Measurements from ENCODE around the gene KRT72.

KRT72 gene

GRCh38 chr12:52600941-52601481 is at the start of gene KRT72:
TSS of gene KRT72 (minus strand) at chr12:52601463. CDS start at chr12:52601452, 11 bp downstream.
- DNase-seq (ENCODE audit: low spot score), result no peak

DNA sequence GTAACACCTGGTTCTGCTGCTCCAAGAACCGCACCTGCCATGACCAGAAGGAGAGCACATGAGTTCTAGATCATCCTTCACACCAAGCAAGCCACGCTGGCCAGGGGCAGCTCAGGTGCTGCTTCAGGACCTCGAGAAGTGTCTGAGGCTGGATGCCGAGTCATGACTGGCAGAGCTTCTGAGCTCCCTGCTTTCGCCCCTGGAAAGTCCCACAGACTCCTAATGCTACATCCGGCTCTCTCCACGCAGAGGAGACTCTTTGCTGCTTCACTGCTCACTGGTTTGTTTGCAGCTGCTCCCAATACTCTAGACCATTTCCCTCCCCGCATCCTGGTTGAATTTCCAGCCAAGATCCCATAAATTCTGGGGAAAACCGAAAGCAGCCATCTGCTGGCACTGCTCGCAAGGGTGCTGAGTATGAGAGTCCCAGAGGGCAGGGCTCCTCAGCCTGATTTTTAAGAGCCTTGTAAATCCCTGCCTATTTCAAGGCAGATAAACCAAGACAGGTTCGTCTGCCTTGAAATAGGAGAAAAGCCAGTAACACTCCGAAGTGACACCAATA is 49.3 kb upstream of the KRT72 start:
- no peak for DNase-seq (ENCODE audit: low spot score)

GRCh38 chr12:52649066-52649465 is 47.8 kb upstream of the KRT72 start:
- DNase-seq (ENCODE audit: low spot score), result no peak

- no peak for DNase-seq (ENCODE audit: low spot score)
Measured at GRCh38 chr12:52648012-52648550, 46.8 kb upstream of the KRT72 start.

GRCh38 chr12:52647601-52648000 is 46.3 kb upstream of the KRT72 start:
- DNase-seq (ENCODE audit: low spot score), result no peak

DNA sequence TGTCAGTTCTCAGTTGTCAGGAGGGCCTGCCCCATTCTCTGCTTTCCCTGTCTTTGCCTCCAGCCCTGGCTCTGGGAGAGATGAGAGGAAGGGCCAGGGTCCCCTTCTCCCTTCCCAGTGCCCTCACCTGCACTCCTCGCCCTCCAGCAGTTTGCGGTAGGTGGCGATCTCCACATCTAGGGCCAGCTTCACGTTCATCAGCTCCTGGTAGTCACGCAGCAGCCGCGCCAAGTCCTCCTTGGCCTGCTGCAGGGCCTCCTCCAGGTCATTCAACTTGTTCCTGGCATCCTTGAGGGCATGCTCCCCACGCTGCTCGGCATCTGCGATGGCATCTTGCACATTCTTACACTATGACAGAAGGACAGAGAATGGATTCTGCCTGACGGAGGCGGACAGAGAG is 45.4 kb upstream of the KRT72 start:
- DNase-seq (ENCODE audit: low spot score), result no peak

DNA sequence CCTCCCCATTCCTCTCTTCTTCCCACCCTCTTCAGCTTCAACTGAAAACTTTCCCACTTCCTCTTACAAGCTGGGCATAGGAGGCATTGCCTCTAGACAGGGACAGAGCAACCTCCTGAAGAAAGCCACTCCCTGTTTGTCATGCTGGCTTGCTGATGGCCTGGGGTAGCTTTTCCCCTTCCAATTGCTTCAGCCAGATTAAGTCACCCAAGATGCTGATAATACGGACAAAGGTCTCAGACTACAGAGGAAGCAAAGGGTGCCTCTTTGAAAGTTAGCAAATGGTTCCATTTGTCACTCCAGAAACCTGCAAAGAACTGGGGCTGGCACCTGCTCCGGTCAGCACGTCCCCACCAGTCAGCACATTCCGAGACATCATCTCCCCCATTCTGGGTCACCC is 44.7 kb upstream of the KRT72 start:
- DNase-seq (ENCODE audit: low spot score), result no peak

DNA sequence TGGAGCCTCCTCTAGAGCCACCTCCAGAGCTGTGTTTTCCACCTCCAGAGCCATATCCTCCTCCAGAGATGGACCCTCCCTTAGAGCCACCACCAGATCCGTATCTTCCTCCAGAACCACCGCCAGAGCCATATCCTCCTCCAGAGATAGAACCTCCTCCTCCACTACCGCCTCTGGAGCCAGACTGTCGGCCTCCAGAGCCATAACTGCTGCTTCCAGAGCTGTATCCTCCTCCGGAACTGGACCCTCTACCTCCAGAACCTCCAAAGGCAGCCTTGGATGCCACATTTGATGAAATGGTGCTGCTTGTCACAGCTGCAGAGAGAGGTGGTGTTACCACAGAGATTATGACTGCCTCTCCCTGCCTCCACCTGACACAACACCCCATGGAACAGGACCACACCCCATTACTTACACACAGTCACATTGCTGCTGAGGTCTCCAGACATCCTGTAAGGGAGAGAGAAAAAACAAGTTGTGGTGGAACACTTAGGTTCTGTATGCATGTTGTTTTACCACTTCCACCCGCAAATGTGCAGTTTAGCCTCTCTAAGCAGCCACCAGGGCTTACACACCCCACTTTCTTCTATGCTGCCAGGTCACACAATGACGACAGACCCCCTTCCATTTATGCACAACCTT is 44.0 kb upstream of the KRT72 start:
- no peak for DNase-seq (ENCODE audit: low spot score)

GRCh38 chr12:52644078-52644415 is 42.8 kb upstream of the KRT72 start:
- DNase-seq (ENCODE audit: low spot score), result no peak

DNA sequence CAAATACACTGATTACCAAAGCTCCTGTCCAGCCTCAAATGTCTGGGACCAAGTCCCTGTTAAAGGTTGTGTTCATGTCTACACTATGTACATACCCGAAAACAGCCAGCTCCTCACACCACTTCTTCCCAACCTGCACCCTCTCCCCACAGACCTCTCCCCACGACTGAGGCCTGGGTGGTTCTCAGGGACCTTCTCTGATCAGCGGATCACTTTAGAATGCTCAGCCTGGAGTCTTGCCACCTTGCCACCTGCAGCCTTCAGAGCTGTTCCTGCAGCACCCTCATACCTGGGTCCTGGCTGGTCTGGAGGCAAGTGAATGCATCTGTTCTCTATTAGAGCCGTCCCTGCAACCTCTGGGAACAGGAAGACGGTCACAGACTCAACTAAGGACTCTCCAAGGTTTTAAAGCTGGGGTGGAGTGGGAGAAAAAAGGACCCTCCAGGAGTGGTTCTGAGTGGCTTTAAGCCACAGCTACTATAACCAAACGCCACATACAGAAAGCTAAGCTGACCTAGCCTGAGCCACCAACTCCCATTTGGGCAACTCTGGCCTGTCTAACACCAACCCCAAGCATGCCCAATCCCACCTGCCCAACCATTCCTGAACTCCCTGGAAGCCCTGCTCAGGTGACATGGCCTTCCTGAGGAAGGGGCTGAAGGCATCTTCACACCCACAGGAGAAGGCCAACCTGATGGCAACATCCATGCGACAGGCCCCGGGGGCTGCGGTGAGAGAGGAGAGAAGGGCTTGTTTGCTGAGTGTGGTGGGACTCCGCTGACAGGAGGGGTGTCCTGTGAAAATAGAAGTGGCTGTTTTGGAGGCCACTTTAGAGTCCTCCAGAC is 42.2 kb upstream of the KRT72 start:
- no peak for DNase-seq (ENCODE audit: low spot score)

DNA sequence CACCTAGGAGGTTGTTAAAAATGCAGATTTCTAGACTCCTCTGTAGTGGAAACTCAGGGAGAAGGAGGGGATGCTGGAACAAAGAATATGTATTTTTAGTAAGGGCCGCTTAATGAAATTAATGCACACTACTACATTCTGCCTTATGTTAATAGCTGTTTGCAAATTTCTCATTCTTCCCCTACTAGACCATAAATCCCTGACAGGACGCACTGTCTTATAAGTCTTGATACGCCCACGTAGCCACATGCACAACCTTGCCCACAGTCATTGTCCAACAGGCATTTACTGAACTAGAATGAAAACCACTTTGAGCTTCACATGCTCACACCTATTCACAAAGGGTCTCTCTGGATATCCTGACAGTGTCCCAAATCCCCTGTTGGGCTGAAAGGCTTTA is 40.2 kb upstream of the KRT72 start:
- no peak for DNase-seq (ENCODE audit: low spot score)

DNA sequence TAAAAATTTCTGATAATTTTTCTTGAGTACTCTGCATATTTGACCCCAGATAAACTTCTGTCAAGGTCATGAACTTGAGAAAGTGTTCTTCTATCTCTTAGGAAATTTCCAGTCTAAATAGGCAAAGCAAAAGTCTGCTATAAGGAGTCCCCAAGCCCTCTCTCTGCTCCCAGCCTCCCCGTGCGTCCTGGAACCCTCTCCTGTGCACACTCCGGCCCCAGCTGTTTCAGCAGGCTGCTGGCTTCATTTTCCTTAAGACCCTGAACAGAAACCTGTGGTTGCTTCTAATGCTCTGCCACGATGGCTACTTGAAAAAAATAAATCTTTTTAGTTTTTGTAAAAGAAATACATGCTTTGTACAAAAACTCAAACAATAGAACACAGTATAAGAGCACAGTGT is 36.0 kb upstream of the KRT72 start:
- no peak for DNase-seq (ENCODE audit: low spot score)

DNA sequence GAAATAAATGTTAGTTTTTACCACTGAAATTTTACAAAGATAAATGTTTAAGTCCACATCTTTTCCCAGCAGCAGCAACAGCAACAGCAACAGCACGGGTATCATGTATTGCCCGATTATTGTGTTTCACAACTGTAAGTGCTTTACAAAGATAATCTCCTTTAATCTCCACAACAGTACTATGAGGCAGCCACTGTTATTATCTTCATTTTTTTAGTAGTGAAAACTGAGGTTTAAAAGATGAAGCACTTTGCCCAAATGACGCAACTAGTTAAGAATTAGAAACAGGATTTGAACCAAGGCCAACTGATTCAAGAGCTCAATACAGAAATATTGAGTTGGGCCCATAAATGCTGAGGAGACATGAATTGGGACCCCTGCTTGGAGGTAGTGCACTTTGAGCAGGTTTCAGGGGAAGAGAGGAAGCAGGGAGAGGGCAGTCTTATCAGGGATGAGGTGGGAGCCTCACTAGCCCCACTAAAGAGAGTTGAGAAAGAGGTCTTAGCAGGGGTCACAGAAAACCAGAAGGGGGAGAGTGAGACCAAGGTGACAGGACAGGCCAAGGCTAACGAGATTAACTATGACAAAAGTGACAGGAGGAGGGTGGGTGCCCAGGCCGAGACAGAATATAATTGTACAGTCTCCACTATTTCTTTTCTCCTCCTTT is 35.5 kb upstream of the KRT72 start:
- DNase-seq (ENCODE audit: low spot score), result no peak

- DNase-seq (ENCODE audit: low spot score), result no peak
Measured at GRCh38 chr12:52636189-52636588, 34.9 kb upstream of the KRT72 start.

GRCh38 chr12:52634266-52635056 is 33.2 kb upstream of the KRT72 start:
- no peak for DNase-seq (ENCODE audit: low spot score)

- no peak for DNase-seq (ENCODE audit: low spot score)
Measured at GRCh38 chr12:52633383-52633782, 32.1 kb upstream of the KRT72 start.

- DNase-seq (ENCODE audit: low spot score), result no peak
Measured at GRCh38 chr12:52632656-52633055, 31.4 kb upstream of the KRT72 start.

- no peak for DNase-seq (ENCODE audit: low spot score)
Measured at GRCh38 chr12:52631676-52632459, 30.6 kb upstream of the KRT72 start.

GRCh38 chr12:52631264-52631663 is 30.0 kb upstream of the KRT72 start:
- no peak for DNase-seq (ENCODE audit: low spot score)

- DNase-seq (ENCODE audit: low spot score), result no peak
Measured at GRCh38 chr12:52630599-52631200, 29.4 kb upstream of the KRT72 start.

All from RKO (cell line).